ENCODE results near the gene ARHGEF28.

ARHGEF28 gene

DNA sequence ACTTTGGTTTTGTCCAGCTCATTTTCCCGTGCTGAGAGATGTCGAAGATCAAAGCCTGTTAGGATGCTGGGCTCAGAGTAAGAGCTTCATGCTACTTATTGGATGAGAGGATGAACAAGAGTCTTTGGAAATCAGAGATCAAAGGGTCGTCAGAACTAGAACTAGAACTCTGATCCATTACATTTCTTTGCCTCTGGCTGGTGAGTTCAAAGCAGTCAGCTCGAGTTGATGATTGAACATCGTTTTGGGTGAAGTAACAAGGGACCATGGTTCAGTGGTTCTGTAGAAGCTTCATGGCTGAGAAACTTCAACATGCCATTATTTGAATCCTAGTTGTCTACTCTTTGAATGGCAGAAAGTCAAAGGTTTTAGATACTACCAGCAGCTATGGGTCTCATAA is 320.3 kb downstream of the ARHGEF28 start:
- DNase-seq: no peak

DNA sequence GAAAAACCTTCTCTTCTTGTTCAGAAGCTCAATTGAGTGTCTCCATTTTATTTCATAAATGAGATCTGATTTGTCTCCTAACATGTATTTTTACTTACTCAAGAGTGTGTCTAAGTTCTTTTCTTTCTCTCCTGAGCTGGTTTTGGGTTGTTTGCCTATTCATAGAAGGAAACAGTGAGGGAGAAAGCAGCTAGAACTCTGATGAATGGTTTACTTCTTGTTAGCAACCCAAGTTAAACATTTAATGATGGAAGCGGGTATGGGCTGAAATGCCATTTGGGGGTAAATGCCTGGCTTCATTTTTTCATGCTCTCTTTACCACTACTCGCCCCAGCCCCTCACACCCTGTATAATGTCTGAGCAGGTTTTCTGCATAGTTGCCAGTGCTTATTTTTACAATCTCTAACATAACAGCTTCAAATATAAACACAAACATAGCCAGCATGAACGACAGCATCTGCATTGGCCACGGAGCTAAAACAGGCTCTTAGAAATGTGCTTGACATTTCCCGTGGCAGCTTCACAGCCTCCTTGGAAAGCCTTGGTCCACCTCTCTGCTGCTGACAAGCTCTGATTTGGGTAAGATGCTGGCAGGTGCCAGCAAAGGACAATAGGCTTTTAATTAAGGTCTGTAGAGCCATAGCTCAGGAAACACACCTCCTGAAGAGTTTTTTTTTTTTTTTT is 321.1 kb downstream of the ARHGEF28 start:
- no peak for DNase-seq

DNA sequence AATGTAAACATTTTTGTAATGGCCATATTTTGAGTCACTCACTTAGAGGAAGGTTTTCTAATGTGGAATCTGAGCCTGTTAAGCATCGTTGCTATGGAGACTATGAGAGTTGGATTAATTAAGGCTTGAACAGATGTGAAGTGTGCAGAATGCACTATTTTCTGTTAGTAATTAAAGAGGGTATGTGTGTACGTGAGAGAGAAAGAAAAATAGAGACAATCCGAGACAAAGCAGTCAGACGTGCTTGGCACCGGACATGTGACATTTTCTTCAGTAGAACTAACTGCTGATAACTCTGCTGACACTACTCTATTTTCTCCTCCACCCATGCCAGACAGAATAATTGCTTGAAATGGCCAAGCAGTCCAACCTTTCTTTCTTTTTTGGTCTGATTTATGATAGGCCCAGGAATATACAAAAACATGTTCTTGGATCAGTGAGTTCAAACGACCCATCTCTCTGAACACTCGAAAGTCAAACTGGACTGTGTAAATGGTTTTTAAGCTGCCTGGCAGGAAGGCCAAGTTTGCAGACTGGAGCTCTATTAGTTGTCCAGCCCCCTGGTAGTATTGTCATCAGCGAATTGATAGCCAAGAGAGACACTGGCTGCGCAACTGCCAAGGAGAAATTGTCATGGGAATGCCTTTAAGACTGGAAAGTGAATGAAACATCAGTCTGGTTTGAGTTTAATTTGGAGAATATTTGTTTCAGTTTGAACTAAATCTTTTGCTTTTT is 322.1 kb downstream of the ARHGEF28 start:
- DNase-seq: no peak

DNA sequence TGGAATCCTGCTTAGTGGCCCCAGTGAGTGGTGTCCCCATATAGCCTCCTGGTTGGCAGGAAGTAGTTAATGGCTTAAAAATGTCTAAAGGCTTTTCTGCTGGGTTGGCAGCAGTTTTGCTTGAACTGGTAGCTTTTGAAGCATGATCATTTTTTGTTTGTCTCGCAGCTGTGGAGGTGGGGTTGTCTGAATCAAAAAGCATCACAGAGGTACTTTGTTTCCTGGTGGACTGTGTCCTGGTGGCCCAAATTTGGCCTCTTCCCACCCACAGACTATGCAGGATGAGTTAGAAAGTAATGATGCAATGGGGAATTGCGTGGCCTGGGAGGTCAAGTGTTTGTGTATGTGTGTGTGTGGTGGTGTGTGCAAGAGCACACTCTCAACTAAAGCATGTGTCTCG is 322.7 kb downstream of the ARHGEF28 start:
- DNase-seq: no peak

DNA sequence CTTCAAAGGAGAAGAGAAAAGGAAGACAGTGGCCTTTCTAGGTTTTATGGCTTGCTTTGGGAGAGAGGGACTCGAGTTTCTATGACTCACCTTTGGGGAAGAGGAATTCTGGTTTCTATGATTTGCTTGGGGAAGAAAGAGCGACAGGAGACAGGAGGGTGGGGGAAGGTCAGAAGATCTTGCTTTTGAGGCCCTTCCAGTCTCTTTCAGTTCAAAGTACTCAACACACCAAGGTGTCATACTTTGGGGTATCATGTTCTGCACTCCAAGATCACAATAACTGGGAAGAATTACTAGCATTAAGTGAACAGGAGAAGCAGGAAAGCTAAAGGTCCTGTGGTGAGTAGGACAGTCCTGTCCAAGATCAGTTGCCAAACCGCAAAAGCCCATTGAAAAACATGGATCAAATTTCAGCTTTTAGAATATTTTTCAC is 324.5 kb downstream of the ARHGEF28 start:
- DNase-seq: no peak

DNA sequence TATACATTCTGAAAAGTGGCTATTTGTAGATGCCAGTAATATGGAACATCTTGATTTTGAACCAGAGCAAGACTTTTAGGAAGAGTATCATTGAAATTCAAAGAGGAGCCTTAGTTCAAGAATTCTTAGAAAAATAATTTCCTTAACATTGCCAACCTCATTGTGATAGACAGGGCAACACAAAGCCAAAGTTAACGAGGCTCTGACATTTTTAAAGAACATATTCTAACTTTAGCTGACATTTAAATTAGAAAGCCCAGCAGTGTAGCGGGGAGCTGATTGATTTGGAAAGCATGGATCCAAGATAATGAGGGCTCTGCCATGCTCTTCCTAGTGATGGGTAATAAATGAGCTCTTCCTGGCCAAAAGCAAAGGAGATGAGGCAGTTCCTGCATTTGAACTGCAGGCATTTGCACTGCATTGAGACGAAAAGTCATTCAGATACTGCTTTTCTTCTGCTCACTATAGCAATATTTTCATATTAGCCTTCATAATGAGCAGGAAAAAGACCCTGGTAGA is 325.0 kb downstream of the ARHGEF28 start:
- DNase-seq: no peak

- DNase-seq: no peak
These were observed 326.9 kb downstream of the ARHGEF28 start for GRCh38 chr5:73952872-73953271.

- DNase-seq: no peak
These were observed 328.4 kb downstream of the ARHGEF28 start for GRCh38 chr5:73954381-73954780.

DNA sequence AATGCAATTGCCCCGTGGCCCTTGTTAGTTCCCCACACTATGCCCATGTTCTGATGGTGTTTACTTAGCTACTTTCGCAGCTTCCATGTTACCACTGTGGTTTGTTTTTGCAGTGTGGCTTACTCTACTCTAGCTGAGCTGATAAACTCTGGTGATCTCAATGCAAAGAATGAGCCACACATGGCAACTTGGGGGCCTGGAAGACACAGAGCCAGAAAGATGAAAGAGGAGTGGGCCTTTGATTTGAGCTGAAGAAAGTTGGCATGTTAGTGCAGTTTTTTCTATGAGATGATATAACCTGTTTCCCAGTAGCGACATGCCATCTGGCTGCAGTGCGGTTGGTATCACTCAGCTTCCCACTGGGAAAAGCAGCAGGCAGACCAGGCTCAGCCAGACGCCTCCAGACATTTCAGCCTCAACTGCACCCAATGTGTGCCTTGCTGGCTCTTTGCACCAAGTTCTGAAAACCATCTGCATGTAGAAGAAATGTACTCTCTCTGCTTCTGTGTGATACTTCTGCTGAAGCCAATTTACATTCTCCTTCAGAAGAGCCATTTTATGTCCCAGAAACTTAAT is 329.4 kb downstream of the ARHGEF28 start:
- no peak for DNase-seq

DNA sequence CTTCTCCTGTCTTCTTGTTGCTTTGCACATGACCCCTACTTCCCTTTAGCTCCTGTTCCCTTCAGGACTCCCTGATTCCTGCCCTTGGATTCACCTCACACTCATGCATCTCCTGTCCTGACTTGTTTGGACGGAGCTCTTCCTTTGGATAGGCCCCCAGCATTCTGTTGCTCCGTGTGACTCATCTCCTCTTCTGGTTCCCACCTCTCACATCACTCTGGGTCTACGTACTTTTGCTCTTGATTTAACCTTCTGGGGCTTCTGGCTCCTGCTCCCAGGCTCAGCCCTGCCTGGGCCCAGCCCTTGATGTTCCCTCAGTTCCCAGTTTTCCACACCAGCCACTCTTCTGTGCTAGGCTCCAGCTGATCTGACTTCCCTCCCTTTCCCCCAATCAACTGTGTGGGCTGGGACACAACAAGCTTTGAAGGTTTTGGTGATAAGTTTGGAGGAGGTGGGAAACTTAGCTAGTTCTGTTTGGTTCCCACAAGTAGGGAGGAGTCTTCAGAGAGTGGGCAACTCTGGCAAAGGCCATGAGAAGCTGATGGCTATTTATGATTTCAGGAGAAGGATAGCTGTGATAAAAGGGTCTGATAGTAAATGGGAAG is 331.5 kb downstream of the ARHGEF28 start:
- DNase-seq: no peak

GRCh38 chr5:73958037-73958436 is 332.0 kb downstream of the ARHGEF28 start:
- DNase-seq: no peak

GRCh38 chr5:73960023-73960422 is 334.0 kb downstream of the ARHGEF28 start:
- DNase-seq: no peak

DNA sequence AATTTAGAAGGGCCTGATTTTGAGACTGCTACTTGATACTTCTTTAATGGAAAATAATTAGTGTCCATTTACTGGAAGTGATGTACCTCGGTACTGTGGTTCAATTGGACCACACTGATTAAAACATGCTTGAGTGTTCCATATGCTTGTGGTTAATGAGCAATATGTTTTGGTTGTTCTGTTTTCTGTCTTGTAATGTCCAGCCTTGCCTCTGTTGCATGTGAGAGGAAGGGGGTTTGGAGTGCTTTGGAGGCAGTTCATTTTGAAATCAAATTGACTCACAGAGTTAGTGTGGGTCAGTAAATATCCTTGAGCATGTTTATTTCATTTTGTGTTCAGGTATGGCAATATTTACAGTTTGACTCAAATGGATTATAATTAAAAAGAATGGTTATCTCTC is 334.4 kb downstream of the ARHGEF28 start:
- no peak for DNase-seq

GRCh38 chr5:73962801-73963425 is 336.9 kb downstream of the ARHGEF28 start:
- DNase-seq: no peak

DNA sequence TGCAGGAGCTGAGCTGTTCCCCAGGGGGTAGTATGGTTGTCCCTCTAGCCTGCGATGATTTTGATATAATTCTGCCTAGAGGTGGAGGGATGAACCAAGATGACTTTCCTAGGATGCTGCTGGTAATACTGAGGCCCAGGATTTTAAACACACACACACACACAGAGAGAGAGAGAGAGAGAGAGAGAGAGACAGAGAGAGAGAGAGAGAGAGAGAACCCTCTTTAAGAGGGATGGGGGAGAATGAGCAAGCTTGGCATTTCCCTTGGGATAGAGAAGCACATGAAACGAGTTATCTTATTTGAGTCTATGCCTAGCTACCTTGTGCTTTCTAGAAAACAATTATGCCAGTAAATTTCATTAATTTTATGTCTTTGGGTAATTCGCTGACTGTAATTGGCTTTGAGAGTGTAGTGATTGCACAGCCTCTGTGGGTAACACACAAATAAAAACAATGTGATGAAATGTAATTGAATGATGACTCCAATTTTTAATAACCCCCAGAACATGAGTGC is 338.4 kb downstream of the ARHGEF28 start:
- DNase-seq: no peak

DNA sequence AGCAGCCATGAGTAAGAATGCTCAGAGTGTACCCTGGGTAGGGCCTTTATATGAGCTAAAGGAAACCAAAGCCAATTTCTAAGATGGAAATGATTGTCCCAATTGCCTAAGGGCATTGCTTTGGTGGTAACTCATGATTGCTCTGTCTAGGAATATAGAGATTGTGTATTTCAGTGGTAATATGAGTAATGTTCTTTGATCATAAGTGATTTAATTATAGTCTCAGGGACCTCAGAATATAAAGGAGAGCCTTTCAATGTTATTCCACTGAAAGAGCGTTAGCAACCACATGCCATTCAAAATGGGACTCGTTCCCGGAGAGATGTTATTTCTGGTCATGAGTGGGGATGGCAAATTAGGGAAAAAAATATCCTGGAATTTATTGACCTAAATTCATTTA is 340.5 kb downstream of the ARHGEF28 start:
- no peak for DNase-seq

GRCh38 chr5:73967347-73967746 is 341.4 kb downstream of the ARHGEF28 start:
- DNase-seq: no peak

- no peak for DNase-seq
These were observed 342.2 kb downstream of the ARHGEF28 start for GRCh38 chr5:73968246-73968645.

DNA sequence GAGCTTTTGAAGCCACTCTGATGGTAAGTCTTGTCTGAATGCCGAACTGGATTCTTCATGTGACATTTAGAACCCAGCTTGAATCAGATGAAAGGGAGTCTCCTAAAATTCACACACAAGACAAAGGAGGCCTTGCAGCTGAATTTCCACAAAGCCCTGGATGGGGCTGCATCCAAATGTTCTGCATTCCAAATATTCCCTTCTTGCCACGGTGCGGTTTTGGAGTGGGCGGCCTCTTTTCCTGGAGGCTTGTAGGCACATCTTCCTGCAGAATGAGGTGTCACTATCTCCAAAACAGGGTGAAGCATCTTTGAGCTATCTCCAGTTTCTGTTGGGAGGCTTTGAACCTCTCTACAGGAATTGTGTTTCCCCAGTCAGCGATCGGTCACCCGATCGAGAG is 342.7 kb downstream of the ARHGEF28 start:
- DNase-seq: no peak

- no peak for DNase-seq
These were observed 343.4 kb downstream of the ARHGEF28 start for GRCh38 chr5:73969195-73970036.

- no peak for DNase-seq
These were observed 345.3 kb downstream of the ARHGEF28 start for GRCh38 chr5:73971326-73971725.

DNA sequence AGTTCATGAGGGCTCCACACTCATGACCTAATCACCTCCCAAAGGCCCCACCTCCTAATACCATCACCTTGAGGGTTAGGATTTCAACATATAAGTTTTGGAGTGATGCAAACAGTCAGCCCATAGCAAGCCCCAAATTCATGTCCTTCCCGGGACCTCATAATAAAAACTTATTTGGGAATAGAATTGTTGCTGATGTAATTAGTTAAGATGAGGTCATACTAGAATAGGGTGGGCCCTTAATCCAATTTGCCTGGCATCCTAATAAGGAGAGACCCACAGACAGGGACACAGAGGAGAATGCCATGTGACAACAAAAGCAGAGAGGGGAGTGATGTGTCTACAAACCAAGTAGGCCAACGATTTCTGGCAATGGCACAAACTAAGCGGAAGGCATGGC is 347.1 kb downstream of the ARHGEF28 start:
- DNase-seq: no peak
